GM18867 (cell line): ENCODE data around the gene TYMP.
A peak's percentile ranks its signal among the peaks of the same experiment; 100 is the strongest.
"Not testable (repeated sequence)": the region's sequence is repeated elsewhere in the genome, so short reads cannot be mapped to it uniquely, and the experiment has no call there.

ENCODE experiments used
- ATAC-seq: cut with Tn5 transposase; IDR thresholded peaks from one replicate; pipeline ENCODE4 v1.9.1; 2021; ENCODE audit warnings: mild to moderate bottlenecking, moderate library complexity; ENCODE audit not compliant: unreplicated experiment

TYMP gene

GRCh38 chr22:50524676-50525103 is 5.1 kb downstream of the TYMP start:
- ATAC-seq: no peak

- ATAC-seq: no peak
Observed at GRCh38 chr22:50523806-50524675, 5.8 kb downstream of the TYMP start.

GRCh38 chr22:50523458-50523805 is 6.4 kb downstream of the TYMP start:
- ATAC-seq: no peak

- ATAC-seq: no peak
Observed at GRCh38 chr22:50522806-50523438, 6.9 kb downstream of the TYMP start.

GRCh38 chr22:50522208-50522805 is 7.5 kb downstream of the TYMP start:
- no peak for ATAC-seq

GRCh38 chr22:50521710-50522109 is 8.1 kb downstream of the TYMP start:
- ATAC-seq: no peak

GRCh38 chr22:50520826-50521453 is 8.9 kb downstream of the TYMP start:
- ATAC-seq: no peak

GRCh38 chr22:50520184-50520583 is 9.6 kb downstream of the TYMP start:
- not testable (repeated sequence) for ATAC-seq

- no peak for ATAC-seq
Observed at GRCh38 chr22:50519151-50519550, 10.7 kb downstream of the TYMP start.

GRCh38 chr22:50518606-50519005 is 11.2 kb downstream of the TYMP start:
- ATAC-seq: no peak

GRCh38 chr22:50517495-50518260 is 12.1 kb downstream of the TYMP start:
- no peak for ATAC-seq

- no peak for ATAC-seq
Observed at GRCh38 chr22:50516891-50517290, 12.9 kb downstream of the TYMP start.

- ATAC-seq: no peak
Observed at GRCh38 chr22:50516068-50516467, 13.7 kb downstream of the TYMP start.

- ATAC-seq: no peak
Observed at GRCh38 chr22:50513175-50513574, 16.6 kb downstream of the TYMP start.

GRCh38 chr22:50508897-50509296 is 20.9 kb downstream of the TYMP start:
- ATAC-seq: no peak

- ATAC-seq: peak; percentile 61
Observed at GRCh38 chr22:50507991-50508884, 21.6 kb downstream of the TYMP start, which contains the start of gene NCAPH2. NCAPH2 (plus strand) TSS chr22:50508224; CDS start chr22:50508338, 114 bp downstream.

GRCh38 chr22:50507421-50507990 is 22.3 kb downstream of the TYMP start, which contains the start of gene LMF2:
LMF2 (minus strand) TSS chr22:50507702; CDS start chr22:50507675, 27 bp downstream.
- peak; percentile 60 for ATAC-seq

GRCh38 chr22:50506611-50507420 is 23.0 kb downstream of the TYMP start:
- ATAC-seq: no peak
